ENCODE data around the gene TTLL6. TPM values are rescaled to one million over a fixed set of nuclear protein-coding genes. Genes with fewer than 3 reads are reported as not detected.

The TTLL6 gene
- not detected in 2 replicates for total RNA-seq
- long read RNA-seq = 0 reads

- DNase-seq (ENCODE audit: extremely low spot score, unreplicated experiment) = peak; percentile 86
Observed at GRCh38 chr17:48816774-48817590, at the start of gene TTLL6. Gene TTLL6 (minus strand): TSS chr17:48817229. CDS start chr17:48817072, 157 bp downstream.

GRCh38 chr17:48860456-48860855, 43.4 kb upstream of the TTLL6 start:
- TF ChIP-seq, protein P1, sequence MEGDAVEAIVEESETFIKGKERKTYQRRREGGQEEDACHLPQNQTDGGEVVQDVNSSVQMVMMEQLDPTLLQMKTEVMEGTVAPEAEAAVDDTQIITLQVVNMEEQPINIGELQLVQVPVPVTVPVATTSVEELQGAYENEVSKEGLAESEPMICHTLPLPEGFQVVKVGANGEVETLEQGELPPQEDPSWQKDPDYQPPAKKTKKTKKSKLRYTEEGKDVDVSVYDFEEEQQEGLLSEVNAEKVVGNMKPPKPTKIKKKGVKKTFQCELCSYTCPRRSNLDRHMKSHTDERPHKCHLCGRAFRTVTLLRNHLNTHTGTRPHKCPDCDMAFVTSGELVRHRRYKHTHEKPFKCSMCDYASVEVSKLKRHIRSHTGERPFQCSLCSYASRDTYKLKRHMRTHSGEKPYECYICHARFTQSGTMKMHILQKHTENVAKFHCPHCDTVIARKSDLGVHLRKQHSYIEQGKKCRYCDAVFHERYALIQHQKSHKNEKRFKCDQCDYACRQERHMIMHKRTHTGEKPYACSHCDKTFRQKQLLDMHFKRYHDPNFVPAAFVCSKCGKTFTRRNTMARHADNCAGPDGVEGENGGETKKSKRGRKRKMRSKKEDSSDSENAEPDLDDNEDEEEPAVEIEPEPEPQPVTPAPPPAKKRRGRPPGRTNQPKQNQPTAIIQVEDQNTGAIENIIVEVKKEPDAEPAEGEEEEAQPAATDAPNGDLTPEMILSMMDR (IDR thresholded peaks at IDR 0.05) = no peak
- Mint-ChIP-seq H3K36me3 (ENCODE audit: unreplicated experiment) (peaks cover 43% of the 10 kb centered on the region), H3K27me3 (ENCODE audit: unreplicated experiment) (no peaks in the 10 kb centered on the region), H3K9me3 (ENCODE audit: unreplicated experiment) (no peaks in the 10 kb centered on the region), H3K4me3 (ENCODE audit: unreplicated experiment) (no peak overlapping the region), H3K4me1 (ENCODE audit: unreplicated experiment) (no peaks in the 10 kb centered on the region), H3K27ac (ENCODE audit: unreplicated experiment) (no peak overlapping the region)
- no peak for DNase-seq (ENCODE audit: extremely low spot score, unreplicated experiment)

More at GRCh38 chr17:48816774-48817590, at the start of gene TTLL6:
- TF ChIP-seq, protein P1 (IDR thresholded peaks at IDR 0.05) = no peak
- Mint-ChIP-seq H3K36me3 (ENCODE audit: unreplicated experiment) (no peaks in the 10 kb centered on the region), H3K4me3 (ENCODE audit: unreplicated experiment) (peak within 1 kb of the TSS; percentile 76), H3K27me3 (ENCODE audit: unreplicated experiment) (peaks cover 58% of the 10 kb centered on the region), H3K27ac (ENCODE audit: unreplicated experiment) (no peak within 1 kb of the TSS), H3K9me3 (ENCODE audit: unreplicated experiment) (no peaks in the 10 kb centered on the region), H3K4me1 (ENCODE audit: unreplicated experiment) (peaks cover 7% of the 10 kb centered on the region)

GRCh38 chr17:48860034-48860433, 43.0 kb upstream of the TTLL6 start:
- DNase-seq (ENCODE audit: extremely low spot score, unreplicated experiment) = no peak
- Mint-ChIP-seq H3K4me1 (ENCODE audit: unreplicated experiment) (no peaks in the 10 kb centered on the region), H3K4me3 (ENCODE audit: unreplicated experiment) (no peak overlapping the region), H3K36me3 (ENCODE audit: unreplicated experiment) (peaks cover 44% of the 10 kb centered on the region), H3K27ac (ENCODE audit: unreplicated experiment) (no peak overlapping the region), H3K27me3 (ENCODE audit: unreplicated experiment) (no peaks in the 10 kb centered on the region), H3K9me3 (ENCODE audit: unreplicated experiment) (no peaks in the 10 kb centered on the region)
- TF ChIP-seq, protein P1 (IDR thresholded peaks at IDR 0.05) = no peak

- Mint-ChIP-seq H3K27ac (ENCODE audit: unreplicated experiment) (no peak overlapping the region), H3K36me3 (ENCODE audit: unreplicated experiment) (peaks cover 38% of the 10 kb centered on the region), H3K9me3 (ENCODE audit: unreplicated experiment) (no peaks in the 10 kb centered on the region), H3K4me3 (ENCODE audit: unreplicated experiment) (no peak overlapping the region), H3K4me1 (ENCODE audit: unreplicated experiment) (no peaks in the 10 kb centered on the region), H3K27me3 (ENCODE audit: unreplicated experiment) (no peaks in the 10 kb centered on the region)
- no peak for DNase-seq (ENCODE audit: extremely low spot score, unreplicated experiment)
- TF ChIP-seq, protein P1 (IDR thresholded peaks at IDR 0.05) = no peak
Observed at GRCh38 chr17:48856122-48856821, 39.2 kb upstream of the TTLL6 start.
